H9 (cell line): ENCODE results near the gene PPP2R5E. TPM values are rescaled to one million over a fixed set of nuclear protein-coding genes. Genes with fewer than 3 reads are reported as not detected.

Experiments used
- DNase-seq: peaks from one replicate; pipeline ENCODE4 v3.0.0-alpha.2; 2017
- H2AFZ ChIP-seq: one replicate; pipeline ENCODE4 v1.6.1; 2013; ENCODE audit warnings: mild to moderate bottlenecking, low read length, control low read depth, moderate library complexity
- H2AK5ac ChIP-seq: 2 replicates; pipeline ENCODE4 v1.6.1; 2013; ENCODE audit warnings: low read length, control low read depth, mixed read lengths; ENCODE audit not compliant: insufficient read length
- H2BK120ac ChIP-seq: one replicate; pipeline ENCODE4 v1.6.1; 2013; ENCODE audit warnings: low read depth, mild to moderate bottlenecking, low read length, control low read depth, inconsistent platforms; ENCODE audit not compliant: poor library complexity, severe bottlenecking
- H2BK12ac ChIP-seq: 2 replicates; pipeline ENCODE4 v1.6.1; 2013; ENCODE audit warnings: low read length, control low read depth, mixed read lengths, low read depth; ENCODE audit not compliant: insufficient read length
- H2BK15ac ChIP-seq: 2 replicates; pipeline ENCODE4 v1.6.1; 2013; ENCODE audit warnings: low read depth, low read length, control low read depth
- H2BK20ac ChIP-seq: one replicate; pipeline ENCODE4 v1.6.1; 2013; ENCODE audit warnings: low read depth, mild to moderate bottlenecking, low read length, control low read depth, inconsistent platforms; ENCODE audit not compliant: poor library complexity, severe bottlenecking
- H2BK5ac ChIP-seq: 2 replicates; pipeline ENCODE4 v1.6.1; 2013; ENCODE audit warnings: low read length, control low read depth, mixed read lengths; ENCODE audit not compliant: insufficient read length
- H3K14ac ChIP-seq: 2 replicates; pipeline ENCODE4 v1.6.1; 2013; ENCODE audit warnings: low read length, control low read depth; ENCODE audit not compliant: insufficient read depth
- H3K18ac ChIP-seq: 2 replicates; pipeline ENCODE4 v1.6.1; 2013; ENCODE audit warnings: low read depth, mild to moderate bottlenecking, mixed read lengths, low read length, control low read depth; ENCODE audit not compliant: insufficient read length
- H3K23ac ChIP-seq: 2 replicates; pipeline ENCODE4 v1.6.1; 2013; ENCODE audit warnings: low read length, control low read depth, mixed read lengths, low read depth; ENCODE audit not compliant: insufficient read length
- H3K23me2 ChIP-seq: 2 replicates; pipeline ENCODE4 v1.6.1; 2013; ENCODE audit warnings: low read depth, mild to moderate bottlenecking, mixed read lengths, low read length, control low read depth; ENCODE audit not compliant: insufficient read length, poor library complexity, severe bottlenecking
- H3K27ac ChIP-seq: 2 replicates; pipeline ENCODE4 v1.5.1; 2013; ENCODE audit warnings: low read length, control low read depth, mixed read lengths, low read depth; ENCODE audit not compliant: insufficient read length
- H3K27me3 ChIP-seq: 2 replicates; pipeline ENCODE4 v1.6.1; 2013; ENCODE audit warnings: low read length, control low read depth, inconsistent platforms; ENCODE audit not compliant: insufficient read depth
- H3K4ac ChIP-seq: 2 replicates; pipeline ENCODE4 v1.6.1; 2013; ENCODE audit warnings: low read depth, mild to moderate bottlenecking, control low read depth, inconsistent platforms, low read length, moderate library complexity
- H3K4me1 ChIP-seq: 2 replicates; pipeline ENCODE4 v1.6.1; 2013; ENCODE audit warnings: low read length, control low read depth, inconsistent platforms; ENCODE audit not compliant: insufficient read depth
- H3K4me2 ChIP-seq: 2 replicates; pipeline ENCODE4 v1.6.1; 2013; ENCODE audit warnings: low read length, control low read depth, mixed read lengths; ENCODE audit not compliant: insufficient read length, insufficient read depth
- H3K56ac ChIP-seq: 2 replicates; pipeline ENCODE4 v1.6.1; 2013; ENCODE audit warnings: low read depth, mild to moderate bottlenecking, mixed read lengths, low read length, control low read depth; ENCODE audit not compliant: insufficient read length
- H3K79me1 ChIP-seq: 2 replicates; pipeline ENCODE4 v1.6.1; 2013; ENCODE audit warnings: low read depth, mild to moderate bottlenecking, moderate library complexity, low read length, control low read depth, inconsistent platforms; ENCODE audit not compliant: insufficient read depth, poor library complexity, severe bottlenecking
- H3K79me2 ChIP-seq: 2 replicates; pipeline ENCODE4 v1.6.1; 2013; ENCODE audit warnings: low read length, control low read depth, inconsistent platforms; ENCODE audit not compliant: insufficient read depth
- H3K9ac ChIP-seq: 2 replicates; pipeline ENCODE4 v1.6.1; 2013; ENCODE audit warnings: low read length, control low read depth, mixed read lengths; ENCODE audit not compliant: insufficient read length; ENCODE audit errors: extremely low read depth
- H3K9me3 ChIP-seq: one replicate; pipeline ENCODE4 v1.6.1; 2013; ENCODE audit warnings: low read depth, low read length, inconsistent platforms; ENCODE audit not compliant: control insufficient read depth
- H3T11ph ChIP-seq: one replicate; pipeline ENCODE4 v1.6.1; 2013; ENCODE audit warnings: mild to moderate bottlenecking, low read length, control low read depth, inconsistent platforms
- H4K20me1 ChIP-seq: one replicate; pipeline ENCODE4 v1.6.1; 2013; ENCODE audit not compliant: control insufficient read depth, insufficient read length, insufficient read depth
- H4K5ac ChIP-seq: 2 replicates; pipeline ENCODE4 v1.6.1; 2013; ENCODE audit warnings: low read depth, mild to moderate bottlenecking, mixed read lengths, low read length, control low read depth; ENCODE audit not compliant: insufficient read length
- H4K8ac ChIP-seq: replicated peaks from 2 replicates; pipeline ENCODE4 v1.6.1; 2013; ENCODE audit warnings: low read length, control low read depth, mixed read lengths, low read depth; ENCODE audit not compliant: insufficient read length
- H4K91ac ChIP-seq: 2 replicates; pipeline ENCODE4 v1.6.1; 2013; ENCODE audit warnings: low read depth, mild to moderate bottlenecking, moderate library complexity, mixed read lengths, low read length, control low read depth; ENCODE audit not compliant: insufficient read length
- H3K27ac Mint-ChIP-seq, 3 experiments: 2 replicates in 2 of 3; 3 replicates in 1 of 3; pipeline ENCODE4 v1.8.0; 2020 to 2021; ENCODE audit warnings: mixed read lengths in 3 of 3, mild to moderate bottlenecking in 1 of 3, moderate library complexity in 1 of 3
- H3K27me3 Mint-ChIP-seq: 2 replicates; pipeline ENCODE4 v1.8.0; 2021; ENCODE audit warnings: low read depth, mild to moderate bottlenecking, moderate library complexity, mixed read lengths
- H3K36me3 Mint-ChIP-seq, 3 experiments: 2 replicates in 2 of 3; 3 replicates in 1 of 3; pipeline ENCODE4 v1.8.0; 2020 to 2021; ENCODE audit warnings: low read depth in 3 of 3, mixed read lengths in 3 of 3; ENCODE audit not compliant: insufficient read depth in 1 of 3
- H3K4me1 Mint-ChIP-seq, 2 experiments: 2 replicates each; pipeline ENCODE4 v1.8.0; 2020; ENCODE audit warnings: mixed read lengths in 2 of 2
- H3K4me3 Mint-ChIP-seq, 2 experiments: 2 replicates in 1 of 2; 3 replicates in 1 of 2; pipeline ENCODE4 v1.8.0; 2020 to 2021; ENCODE audit warnings: mild to moderate bottlenecking in 2 of 2, mixed read lengths in 2 of 2, moderate library complexity in 1 of 2
- H3K9me3 Mint-ChIP-seq, 2 experiments: 2 replicates in 1 of 2; 3 replicates in 1 of 2; pipeline ENCODE4 v1.8.0; 2020; ENCODE audit warnings: mild to moderate bottlenecking in 2 of 2, mixed read lengths in 2 of 2, moderate library complexity in 1 of 2
- WGBS: extraction: QIAGEN DNeasy Blood & Tissue Kit; methylation state at CpG from one replicate; pipeline ENCODE4 v1.1.7; 2013; ENCODE audit warnings: missing lambda C conversion rate, low lambda C conversion rate, mixed read lengths; ENCODE audit not compliant: insufficient read length; ENCODE audit errors: extremely low coverage; 5-methylcytosine and 5-hydroxymethylcytosine counted together
- total RNA-seq: library from RNA; stranded (reverse); gene quantifications from 2 replicates; pipeline ENCODE4 v1.2.1, GENCODE V29; 2021
- TF ChIP-seq, protein P1 (sequence below): fragments of 200-600 bp; sonication (generic); conservative IDR thresholded peaks from 3 replicates; pipeline ENCODE4 v1.8.0; 2021; ENCODE audit warnings: antibody characterized with exemption, mild to moderate bottlenecking

PPP2R5E gene
- total RNA-seq, 1 experiment from 2014 or later = 65.8 TPM

DNA sequence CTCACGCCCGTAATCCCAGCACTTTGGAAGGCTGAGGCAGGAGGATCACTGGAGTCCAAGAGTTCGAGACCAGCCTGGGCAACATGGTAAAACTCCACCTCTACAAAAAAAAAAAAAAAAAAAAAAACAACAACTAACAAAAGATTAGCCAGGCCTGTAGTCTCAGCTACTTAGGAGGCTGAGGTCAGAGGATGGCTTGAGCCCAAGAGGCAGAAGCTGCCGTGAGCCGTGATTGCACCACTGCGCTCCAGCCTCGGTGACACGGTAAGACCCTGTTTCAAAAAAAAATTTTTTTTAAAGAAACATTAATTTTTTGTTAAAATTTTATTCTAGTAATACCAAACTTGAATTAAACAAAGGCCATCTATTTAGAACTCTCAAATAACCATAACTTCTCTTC lies 77.8 kb downstream of the PPP2R5E start:
- no peak overlapping the region for H3K4me3 Mint-ChIP-seq
- peaks cover 4% of the 10 kb centered on the region; the same call in 1 of the 2 replicates for H3K79me2 ChIP-seq
- H2AK5ac ChIP-seq = no peak overlapping the region
- no peak overlapping the region for H3K56ac ChIP-seq
- no peak overlapping the region for H3K18ac ChIP-seq
- no peak overlapping the region for H3T11ph ChIP-seq
- H4K91ac ChIP-seq = no peak overlapping the region
- no peak overlapping the region for H2BK120ac ChIP-seq
- H4K5ac ChIP-seq = no peak overlapping the region
- no peak overlapping the region for H4K8ac ChIP-seq
- no peak overlapping the region for H3K4me2 ChIP-seq
- no peak overlapping the region for H3K23ac ChIP-seq
- H3K79me1 ChIP-seq = no peaks in the 10 kb centered on the region
- no peak overlapping the region for H3K14ac ChIP-seq
- H2BK20ac ChIP-seq = no peak overlapping the region
- no CpG with 5 or more reads among the region's 8 CpGs for WGBS
- H4K20me1 ChIP-seq = no peaks in the 10 kb centered on the region
- H3K9ac ChIP-seq = no peak overlapping the region
- no peak for DNase-seq
- no peaks in the 10 kb centered on the region for H3K9me3 Mint-ChIP-seq
- H3K4me1 ChIP-seq = no peaks in the 10 kb centered on the region; the same call in 1 of the 2 replicates
- H2BK5ac ChIP-seq = no peak overlapping the region
- no peak overlapping the region for H2BK12ac ChIP-seq
- no peak overlapping the region for H3K27ac ChIP-seq
- peaks cover 5 to 7% (median 5%) of the 10 kb centered on the region in 3 experiments; a peak in 6 of 7 replicates for H3K36me3 Mint-ChIP-seq
- no peaks in the 10 kb centered on the region for H3K27me3 ChIP-seq
- no peak overlapping the region for H3K4ac ChIP-seq
- no peaks in the 10 kb centered on the region for H3K9me3 ChIP-seq
- H3K27me3 Mint-ChIP-seq = no peaks in the 10 kb centered on the region
- no peak overlapping the region for H3K27ac Mint-ChIP-seq
- no peak overlapping the region for H2AFZ ChIP-seq
- no peak overlapping the region for H2BK15ac ChIP-seq
- peaks cover 5 to 12% of the 10 kb centered on the region in 2 experiments for H3K4me1 Mint-ChIP-seq
- TF ChIP-seq, protein P1, sequence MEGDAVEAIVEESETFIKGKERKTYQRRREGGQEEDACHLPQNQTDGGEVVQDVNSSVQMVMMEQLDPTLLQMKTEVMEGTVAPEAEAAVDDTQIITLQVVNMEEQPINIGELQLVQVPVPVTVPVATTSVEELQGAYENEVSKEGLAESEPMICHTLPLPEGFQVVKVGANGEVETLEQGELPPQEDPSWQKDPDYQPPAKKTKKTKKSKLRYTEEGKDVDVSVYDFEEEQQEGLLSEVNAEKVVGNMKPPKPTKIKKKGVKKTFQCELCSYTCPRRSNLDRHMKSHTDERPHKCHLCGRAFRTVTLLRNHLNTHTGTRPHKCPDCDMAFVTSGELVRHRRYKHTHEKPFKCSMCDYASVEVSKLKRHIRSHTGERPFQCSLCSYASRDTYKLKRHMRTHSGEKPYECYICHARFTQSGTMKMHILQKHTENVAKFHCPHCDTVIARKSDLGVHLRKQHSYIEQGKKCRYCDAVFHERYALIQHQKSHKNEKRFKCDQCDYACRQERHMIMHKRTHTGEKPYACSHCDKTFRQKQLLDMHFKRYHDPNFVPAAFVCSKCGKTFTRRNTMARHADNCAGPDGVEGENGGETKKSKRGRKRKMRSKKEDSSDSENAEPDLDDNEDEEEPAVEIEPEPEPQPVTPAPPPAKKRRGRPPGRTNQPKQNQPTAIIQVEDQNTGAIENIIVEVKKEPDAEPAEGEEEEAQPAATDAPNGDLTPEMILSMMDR = no peak
- H3K23me2 ChIP-seq = no peaks in the 10 kb centered on the region
